HEK293 (cell line): ENCODE data around the gene ISYNA1.

Experiments
- CTCF ChIA-PET: fragments of 350-600 bp; formaldehyde crosslinking; extraction: SDS; loops from one replicate; lab custom pipeline; 2021; ENCODE audit warnings: antibody characterized with exemption; lab: Yijun Ruan, JAX
- POLR2A ChIA-PET: fragments of 300-600 bp; formaldehyde crosslinking; extraction: SDS; loops from one replicate; lab custom pipeline; 2020; ENCODE audit warnings: antibody characterized with exemption, inconsistent platforms; lab: Yijun Ruan, JAX
- H3K27ac ChIP-seq: fragments of 200-500 bp; sonication (Bioruptor generic); 2 replicates; pipeline ENCODE4 v1.5.1; 2014; ENCODE audit warnings: low read depth, low read length, control low read depth, inconsistent platforms; ENCODE audit errors: extremely low read depth
- H3K36me3 ChIP-seq, 2 experiments: fragments of 200-500 bp in 1 of 2; sonication (Bioruptor generic) in 1 of 2; 1 replicate in 1 of 2; 2 replicates in 1 of 2; pipeline ENCODE4 v1.5.1; 2014 to 2017; ENCODE audit warnings: inconsistent platforms in 2 of 2, low read length in 2 of 2; ENCODE audit not compliant: control insufficient read depth in 2 of 2, insufficient read depth in 1 of 2
- H3K4me1 ChIP-seq: fragments of 200-500 bp; sonication (Bioruptor generic); 2 replicates; pipeline ENCODE4 v1.5.1; 2014; ENCODE audit warnings: mild to moderate bottlenecking, low read length, inconsistent platforms; ENCODE audit not compliant: control insufficient read depth, insufficient read depth
- H3K4me3 ChIP-seq: 2 replicates; pipeline ENCODE4 v1.5.1; 2011; ENCODE audit warnings: low read depth, mild to moderate bottlenecking, control low read depth, low read length, moderate library complexity
- H3K9me3 ChIP-seq: fragments of 200-500 bp; sonication (Bioruptor generic); 2 replicates; pipeline ENCODE4 v1.5.1; 2014; ENCODE audit warnings: low read depth, low read length, inconsistent platforms; ENCODE audit not compliant: control insufficient read depth, insufficient read depth
- KLF1 ChIP-seq: fragments of 450-650 bp; formaldehyde crosslinking; IDR thresholded peaks from 2 replicates; pipeline ENCODE4 v1.5.1; 2016; ENCODE audit warnings: missing biosample characterization, missing genetic modification characterization
- KLF9 ChIP-seq: fragments of 450-650 bp; formaldehyde crosslinking; IDR thresholded peaks from 2 replicates; pipeline ENCODE4 v1.5.1; 2016; ENCODE audit warnings: missing biosample characterization, missing genetic modification characterization, low read depth
- MZF1 ChIP-seq: fragments of 450-650 bp; formaldehyde crosslinking; IDR thresholded peaks from 2 replicates; pipeline ENCODE4 v1.5.1; 2017; ENCODE audit warnings: missing biosample characterization, missing genetic modification characterization, borderline replicate concordance
- OSR2 ChIP-seq: fragments of 450-650 bp; formaldehyde crosslinking; IDR thresholded peaks from 2 replicates; pipeline ENCODE4 v1.5.1; 2016; ENCODE audit warnings: missing biosample characterization, missing genetic modification characterization
- SP7 ChIP-seq: fragments of 450-650 bp; formaldehyde crosslinking; IDR thresholded peaks from 2 replicates; pipeline ENCODE4 v1.5.1; 2016; ENCODE audit warnings: missing biosample characterization, missing genetic modification characterization
- ZBTB21 ChIP-seq: fragments of 450-650 bp; formaldehyde crosslinking; IDR thresholded peaks from 2 replicates; pipeline ENCODE4 v1.5.1; 2017; ENCODE audit warnings: missing biosample characterization, missing genetic modification characterization
- ZIC2 ChIP-seq: fragments of 450-650 bp; formaldehyde crosslinking; IDR thresholded peaks from 2 replicates; pipeline ENCODE4 v1.5.1; 2016; ENCODE audit warnings: missing biosample characterization, missing genetic modification characterization
- ZNF146 ChIP-seq: fragments of 450-650 bp; formaldehyde crosslinking; IDR thresholded peaks from 2 replicates; pipeline ENCODE4 v1.5.1; 2016; ENCODE audit warnings: missing biosample characterization, missing genetic modification characterization
- ZNF350 ChIP-seq: fragments of 450-650 bp; formaldehyde crosslinking; IDR thresholded peaks from 2 replicates; pipeline ENCODE4 v1.5.0; 2017; ENCODE audit warnings: missing biosample characterization, mild to moderate bottlenecking, missing genetic modification characterization
- ZNF560 ChIP-seq: fragments of 450-650 bp; formaldehyde crosslinking; IDR thresholded peaks from 2 replicates; pipeline ENCODE4 v1.5.1; 2017; ENCODE audit warnings: missing biosample characterization, missing genetic modification characterization, borderline replicate concordance
- TF ChIP-seq, protein P1 (sequence below): fragments of 450-650 bp; formaldehyde crosslinking; IDR thresholded peaks from 2 replicates; pipeline ENCODE4 v1.5.1; 2016; ENCODE audit warnings: missing biosample characterization, missing genetic modification characterization
- TF ChIP-seq, protein P2 (sequence below): fragments of 450-650 bp; formaldehyde crosslinking; IDR thresholded peaks from 2 replicates; pipeline ENCODE4 v1.5.1; 2017; ENCODE audit warnings: missing biosample characterization, missing genetic modification characterization

ISYNA1 gene

DNA sequence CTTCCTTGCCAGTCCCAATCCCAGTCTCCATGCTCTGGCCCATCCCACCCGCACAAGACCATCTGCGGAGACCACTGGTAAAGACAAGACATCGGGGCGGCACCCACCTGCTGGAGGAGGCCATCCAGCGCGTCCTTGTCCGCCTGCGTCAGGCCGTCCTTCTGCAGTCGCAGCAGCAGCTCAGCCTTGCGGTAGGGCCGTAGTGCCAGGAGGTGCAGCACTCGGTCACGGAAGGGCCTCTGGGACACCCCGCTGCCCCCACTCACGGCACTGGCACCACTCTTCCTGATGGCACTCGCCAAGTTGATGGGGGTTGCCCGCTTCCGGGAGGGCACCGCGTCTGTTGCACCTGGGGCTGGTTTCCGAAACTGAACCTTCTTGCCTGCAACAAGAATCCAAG is 23.5 kb upstream of the ISYNA1 start:
- POLR2A ChIA-PET, result interaction anchor here (0.6 kb wide), 1 partner anchor 458 kb away, joined by 4 read pairs; the partner anchor contains the start of genes COPE and DDX49
- Histone ChIP-seq H3K9me3 (no peaks in the 10 kb centered on the region), H3K36me3 (peaks cover 0 to 31% of the 10 kb centered on the region in 2 experiments; a peak in 2 of 3 replicates), H3K4me1 (peaks cover 4% of the 10 kb centered on the region; the same call in 1 of the 2 replicates), H3K4me3 (no peak overlapping the region)
- CTCF ChIA-PET, result interaction anchor here (0.6 to 5.8 kb wide), 25 partner anchors 8 to 865 kb away, joined by 3 to 85 read pairs (median 4); partner anchors contain the start of genes DDX49 and KXD1
- TF ChIP-seq, protein P1, sequence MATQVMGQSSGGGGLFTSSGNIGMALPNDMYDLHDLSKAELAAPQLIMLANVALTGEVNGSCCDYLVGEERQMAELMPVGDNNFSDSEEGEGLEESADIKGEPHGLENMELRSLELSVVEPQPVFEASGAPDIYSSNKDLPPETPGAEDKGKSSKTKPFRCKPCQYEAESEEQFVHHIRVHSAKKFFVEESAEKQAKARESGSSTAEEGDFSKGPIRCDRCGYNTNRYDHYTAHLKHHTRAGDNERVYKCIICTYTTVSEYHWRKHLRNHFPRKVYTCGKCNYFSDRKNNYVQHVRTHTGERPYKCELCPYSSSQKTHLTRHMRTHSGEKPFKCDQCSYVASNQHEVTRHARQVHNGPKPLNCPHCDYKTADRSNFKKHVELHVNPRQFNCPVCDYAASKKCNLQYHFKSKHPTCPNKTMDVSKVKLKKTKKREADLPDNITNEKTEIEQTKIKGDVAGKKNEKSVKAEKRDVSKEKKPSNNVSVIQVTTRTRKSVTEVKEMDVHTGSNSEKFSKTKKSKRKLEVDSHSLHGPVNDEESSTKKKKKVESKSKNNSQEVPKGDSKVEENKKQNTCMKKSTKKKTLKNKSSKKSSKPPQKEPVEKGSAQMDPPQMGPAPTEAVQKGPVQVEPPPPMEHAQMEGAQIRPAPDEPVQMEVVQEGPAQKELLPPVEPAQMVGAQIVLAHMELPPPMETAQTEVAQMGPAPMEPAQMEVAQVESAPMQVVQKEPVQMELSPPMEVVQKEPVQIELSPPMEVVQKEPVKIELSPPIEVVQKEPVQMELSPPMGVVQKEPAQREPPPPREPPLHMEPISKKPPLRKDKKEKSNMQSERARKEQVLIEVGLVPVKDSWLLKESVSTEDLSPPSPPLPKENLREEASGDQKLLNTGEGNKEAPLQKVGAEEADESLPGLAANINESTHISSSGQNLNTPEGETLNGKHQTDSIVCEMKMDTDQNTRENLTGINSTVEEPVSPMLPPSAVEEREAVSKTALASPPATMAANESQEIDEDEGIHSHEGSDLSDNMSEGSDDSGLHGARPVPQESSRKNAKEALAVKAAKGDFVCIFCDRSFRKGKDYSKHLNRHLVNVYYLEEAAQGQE (tag by site-specific recombination), result no peak
- no peak for TF ChIP-seq ZNF560 (tag by site-specific recombination)
- TF ChIP-seq MZF1 (tag by site-specific recombination), result no peak
- TF ChIP-seq, all 188 proteins: peak for 0
- no peak overlapping the region for H3K27ac ChIP-seq

DNA sequence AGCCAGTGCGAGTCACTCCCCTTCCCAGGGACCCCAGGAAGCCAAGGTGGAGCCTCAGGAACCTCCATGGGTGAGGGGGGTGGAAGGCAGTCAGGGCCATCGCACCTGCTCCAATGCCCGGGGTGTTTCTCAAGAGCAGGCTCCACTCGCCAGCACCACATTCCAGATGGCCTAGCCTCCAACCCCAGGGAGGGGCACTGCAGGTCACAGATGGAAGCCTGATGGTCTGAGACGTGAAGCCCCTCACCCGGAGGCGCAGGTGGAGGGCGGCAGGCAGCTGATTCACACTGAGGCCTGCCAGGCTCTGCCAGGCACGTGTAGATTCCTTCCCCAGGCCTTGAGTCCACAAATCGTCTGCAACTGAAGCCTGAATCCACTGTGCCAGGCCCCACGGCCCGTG is 23.0 kb upstream of the ISYNA1 start:
- Histone ChIP-seq H3K36me3 (peaks cover 0 to 37% of the 10 kb centered on the region in 2 experiments; a peak in 2 of 3 replicates), H3K9me3 (no peaks in the 10 kb centered on the region), H3K4me3 (no peak overlapping the region), H3K4me1 (peaks cover 4% of the 10 kb centered on the region; the same call in 1 of the 2 replicates), H3K27ac (no peak overlapping the region)
- ChIA-PET CTCF (interaction anchor here (0.6 to 5.8 kb wide), 13 partner anchors 9 to 1507 kb away, joined by 3 to 85 read pairs (median 4); partner anchors contain the start of gene KXD1), POLR2A (no interaction called here)
- TF ChIP-seq KLF9 (tag by site-specific recombination) (no peak), ZNF350 (tag by site-specific recombination) (no peak), KLF1 (tag by site-specific recombination) (no peak)

DNA sequence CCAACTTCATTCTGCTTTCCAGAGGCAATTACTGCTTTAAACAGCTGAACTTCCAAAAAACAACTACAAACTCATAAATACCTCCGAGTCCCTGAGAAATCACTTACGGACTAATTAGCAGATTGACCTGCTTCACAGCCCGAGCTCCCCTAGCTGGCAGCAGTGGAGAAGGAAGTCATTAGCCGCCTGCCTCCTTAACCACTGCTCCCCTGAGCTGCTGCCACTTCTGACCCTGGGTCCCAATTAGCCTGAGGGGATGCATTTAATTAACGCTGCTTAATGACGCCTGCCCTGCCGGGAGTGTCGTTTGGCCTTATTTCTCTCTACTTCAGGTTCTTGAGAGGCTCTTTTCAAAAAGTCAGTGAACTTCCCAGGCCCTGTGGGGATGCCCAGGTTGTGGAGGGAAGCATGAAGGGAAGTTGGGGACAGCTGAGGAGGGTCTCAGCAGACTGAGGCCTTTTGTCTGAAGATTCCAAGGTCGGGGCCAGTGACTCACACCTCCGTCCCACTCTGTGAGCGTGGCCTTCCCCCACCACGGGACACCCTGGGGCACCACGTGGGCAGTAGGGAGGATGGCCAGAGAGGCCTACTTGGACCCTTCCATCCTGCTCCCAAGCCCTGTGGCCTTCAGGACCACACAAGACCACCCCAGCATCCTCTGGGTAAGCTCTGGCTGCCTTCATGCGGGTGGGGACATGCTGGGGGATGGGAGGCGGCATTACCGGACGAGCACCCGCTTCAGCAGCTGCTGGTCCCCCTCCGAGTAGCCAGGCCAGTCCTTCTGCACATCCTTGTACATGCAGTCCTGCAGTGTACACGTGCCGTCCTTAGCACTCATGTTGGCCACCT is 19.8 kb upstream of the ISYNA1 start:
- Histone ChIP-seq H3K36me3 (peaks cover 4 to 37% of the 10 kb centered on the region in 2 experiments; a peak in 2 of 3 replicates), H3K4me1 (no peaks in the 10 kb centered on the region), H3K27ac (no peak overlapping the region), H3K4me3 (no peak overlapping the region), H3K9me3 (no peaks in the 10 kb centered on the region)
- CTCF ChIA-PET, result interaction anchor here (0.7 to 5.8 kb wide), 5 partner anchors 9 to 390 kb away, joined by 3 to 85 read pairs (median 8); no protein-coding TSS in a partner anchor
- 0 out of 2 replicates have a peak, but pooled peaks have one; percentile 11 for TF ChIP-seq OSR2 (tag by site-specific recombination)
- TF ChIP-seq SP7 (tag by site-specific recombination), result no peak
- POLR2A ChIA-PET, result no interaction called here

DNA sequence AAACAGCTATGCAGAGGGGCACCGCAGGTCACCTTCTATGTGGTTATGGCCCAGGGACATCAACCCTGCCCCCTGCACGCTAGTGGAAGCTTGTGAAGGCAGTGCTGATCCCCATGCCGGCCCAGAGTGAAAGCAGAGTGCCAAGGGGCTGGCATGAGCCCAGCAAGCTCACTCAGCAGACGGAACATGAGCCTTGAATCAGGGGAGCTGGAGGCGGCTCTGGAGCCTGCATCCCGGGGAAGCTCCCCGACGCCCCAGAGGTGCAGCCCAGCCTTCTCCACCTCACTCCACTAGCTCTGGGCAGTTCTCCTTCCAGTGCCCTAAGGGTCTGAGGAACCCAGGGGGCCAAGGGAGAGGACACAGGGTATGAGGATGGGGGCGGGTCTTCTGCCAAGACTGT is 19.0 kb upstream of the ISYNA1 start:
- H3K9me3 ChIP-seq, result no peaks in the 10 kb centered on the region
- peaks cover 4 to 37% of the 10 kb centered on the region in 2 experiments; a peak in 2 of 3 replicates for H3K36me3 ChIP-seq
- TF ChIP-seq ZNF146 (tag by site-specific recombination) (no peak), ZBTB21 (tag by site-specific recombination) (no peak), ZIC2 (0 out of 2 replicates have a peak, but pooled peaks have one; percentile 0)
- TF ChIP-seq, protein P2, sequence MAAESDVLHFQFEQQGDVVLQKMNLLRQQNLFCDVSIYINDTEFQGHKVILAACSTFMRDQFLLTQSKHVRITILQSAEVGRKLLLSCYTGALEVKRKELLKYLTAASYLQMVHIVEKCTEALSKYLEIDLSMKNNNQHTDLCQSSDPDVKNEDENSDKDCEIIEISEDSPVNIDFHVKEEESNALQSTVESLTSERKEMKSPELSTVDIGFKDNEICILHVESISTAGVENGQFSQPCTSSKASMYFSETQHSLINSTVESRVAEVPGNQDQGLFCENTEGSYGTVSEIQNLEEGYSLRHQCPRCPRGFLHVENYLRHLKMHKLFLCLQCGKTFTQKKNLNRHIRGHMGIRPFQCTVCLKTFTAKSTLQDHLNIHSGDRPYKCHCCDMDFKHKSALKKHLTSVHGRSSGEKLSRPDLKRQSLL (tag by site-specific recombination), result peak; percentile 67; the same call in 1 of the 2 replicates
- CTCF ChIA-PET, result interaction anchor here (0.6 to 1.6 kb wide), 2 partner anchors 9 to 12 kb away, joined by 4 to 8 read pairs; no protein-coding TSS in a partner anchor
- H3K4me1 ChIP-seq, result no peaks in the 10 kb centered on the region
- H3K4me3 ChIP-seq, result no peak overlapping the region
- POLR2A ChIA-PET, result interaction anchor here (0.6 kb wide), 1 partner anchor 13 kb away, joined by 3 read pairs; no protein-coding TSS in a partner anchor
- no peak overlapping the region for H3K27ac ChIP-seq
